ENCODE data around the gene SPNS2. TPM values are rescaled to one million over a fixed set of nuclear protein-coding genes. Genes with fewer than 3 reads are reported as not detected.
A peak's percentile ranks its signal among the peaks of the same experiment; 100 is the strongest.

The SPNS2 gene
- total RNA-seq, 1 experiment from 2014 or later, result 0.33 TPM

GRCh38 chr17:4555873-4556759 is 57.4 kb downstream of the SPNS2 start:
- no peak overlapping the region for H2BK120ac ChIP-seq (ENCODE audit: low read depth, low read length, poor library complexity, severe bottlenecking)
- no peak overlapping the region for H3K56ac ChIP-seq (ENCODE audit: insufficient read length, low read depth, low read length)
- no peak for DNase-seq
- no peak overlapping the region for H2BK20ac ChIP-seq (ENCODE audit: low read depth, low read length, poor library complexity, severe bottlenecking)
- WGBS (ENCODE audit: extremely low coverage, insufficient read length, low lambda C conversion rate), result 100% methylated on average over 1 of the region's 17 CpGs
- peak overlapping the region; percentile 47 to 97 (median 89) for H3K27ac Mint-ChIP-seq
- H3T11ph ChIP-seq (ENCODE audit: low read length), result no peak overlapping the region
- peak overlapping the region; percentile 60 for H3K4me2 ChIP-seq (ENCODE audit: insufficient read depth, insufficient read length, low read length)
- no peaks in the 10 kb centered on the region for H4K20me1 ChIP-seq (ENCODE audit: control insufficient read depth, insufficient read depth, insufficient read length)
- H3K9me3 ChIP-seq (ENCODE audit: control insufficient read depth, low read depth, low read length), result no peaks in the 10 kb centered on the region
- no peak overlapping the region for H4K91ac ChIP-seq (ENCODE audit: insufficient read length, low read depth, low read length)
- no peak for TF ChIP-seq CTCF (conservative IDR thresholded peaks at IDR 0.05)
- no peak overlapping the region for H2BK12ac ChIP-seq (ENCODE audit: insufficient read length, low read depth, low read length)
- no peaks in the 10 kb centered on the region for H3K27me3 ChIP-seq (ENCODE audit: insufficient read depth, low read length)
- peak overlapping the region; percentile 52 for H3K9ac ChIP-seq (ENCODE audit: extremely low read depth, insufficient read length, low read length)
- H3K4me3 Mint-ChIP-seq, result peak overlapping the region; percentile 94 to 95
- H2BK5ac ChIP-seq (ENCODE audit: insufficient read length, low read length), result no peak overlapping the region
- H3K4me1 ChIP-seq (ENCODE audit: insufficient read depth, low read length), result peaks cover 4% of the 10 kb centered on the region; the same call in 1 of the 2 replicates
- no peak overlapping the region for H4K8ac ChIP-seq (replicated peaks; ENCODE audit: insufficient read length, low read depth, low read length)
- no peak overlapping the region for H2AK5ac ChIP-seq (ENCODE audit: insufficient read length, low read length)
- peaks cover 11% of the 10 kb centered on the region for H3K23me2 ChIP-seq (ENCODE audit: insufficient read length, low read depth, low read length, poor library complexity, severe bottlenecking)
- H4K5ac ChIP-seq (ENCODE audit: insufficient read length, low read depth, low read length), result no peak overlapping the region
- H3K9me3 Mint-ChIP-seq, result no peaks in the 10 kb centered on the region
- no peak overlapping the region for H2BK15ac ChIP-seq (ENCODE audit: low read depth, low read length)
- no peak overlapping the region for H3K27ac ChIP-seq (ENCODE audit: insufficient read length, low read depth, low read length)
- 0 out of 2 replicates have a peak, but pooled peaks cover 1% of the 10 kb centered on the region for H3K27me3 Mint-ChIP-seq (ENCODE audit: low read depth)
- H3K79me2 ChIP-seq (ENCODE audit: insufficient read depth, low read length), result peaks cover 9% of the 10 kb centered on the region; the same call in 1 of the 2 replicates
- H3K36me3 Mint-ChIP-seq (ENCODE audit: insufficient read depth in 1 of 3, low read depth in 3 of 3), result peaks cover 26 to 40% (median 31%) of the 10 kb centered on the region in 3 experiments
- no peak overlapping the region for H3K4ac ChIP-seq (ENCODE audit: low read depth, low read length)
- H2AFZ ChIP-seq (ENCODE audit: low read length), result no peak overlapping the region
- H3K79me1 ChIP-seq (ENCODE audit: insufficient read depth, low read depth, low read length, poor library complexity, severe bottlenecking), result no peaks in the 10 kb centered on the region
- no peak overlapping the region; the same call in 1 of the 2 replicates for H3K14ac ChIP-seq (ENCODE audit: insufficient read depth, low read length)
- H3K18ac ChIP-seq (ENCODE audit: insufficient read length, low read depth, low read length), result peak overlapping the region; percentile 19
- peaks cover 25 to 35% of the 10 kb centered on the region in 2 experiments for H3K4me1 Mint-ChIP-seq
- H3K23ac ChIP-seq (ENCODE audit: insufficient read length, low read depth, low read length), result no peak overlapping the region
